ENCODE results near the gene GNGT2.

GNGT2 gene

GRCh38 chr17:49229076-49229804 is 18.9 kb upstream of the GNGT2 start:
- ATAC-seq (no peak), DNase-seq (no peak)

- DNase-seq (peak; percentile 86), ATAC-seq (peak; percentile 41)
These were observed 17.3 kb upstream of the GNGT2 start for GRCh38 chr17:49227436-49228261.

- ATAC-seq, result no peak
- DNase-seq, result no peak
These were observed 16.5 kb upstream of the GNGT2 start for GRCh38 chr17:49226771-49227435.

- DNase-seq, result no peak
- ATAC-seq, result no peak
These were observed 15.3 kb upstream of the GNGT2 start for GRCh38 chr17:49225554-49226236.

GRCh38 chr17:49224997-49225337 is 14.6 kb upstream of the GNGT2 start:
- no peak for DNase-seq
- no peak for ATAC-seq

DNA sequence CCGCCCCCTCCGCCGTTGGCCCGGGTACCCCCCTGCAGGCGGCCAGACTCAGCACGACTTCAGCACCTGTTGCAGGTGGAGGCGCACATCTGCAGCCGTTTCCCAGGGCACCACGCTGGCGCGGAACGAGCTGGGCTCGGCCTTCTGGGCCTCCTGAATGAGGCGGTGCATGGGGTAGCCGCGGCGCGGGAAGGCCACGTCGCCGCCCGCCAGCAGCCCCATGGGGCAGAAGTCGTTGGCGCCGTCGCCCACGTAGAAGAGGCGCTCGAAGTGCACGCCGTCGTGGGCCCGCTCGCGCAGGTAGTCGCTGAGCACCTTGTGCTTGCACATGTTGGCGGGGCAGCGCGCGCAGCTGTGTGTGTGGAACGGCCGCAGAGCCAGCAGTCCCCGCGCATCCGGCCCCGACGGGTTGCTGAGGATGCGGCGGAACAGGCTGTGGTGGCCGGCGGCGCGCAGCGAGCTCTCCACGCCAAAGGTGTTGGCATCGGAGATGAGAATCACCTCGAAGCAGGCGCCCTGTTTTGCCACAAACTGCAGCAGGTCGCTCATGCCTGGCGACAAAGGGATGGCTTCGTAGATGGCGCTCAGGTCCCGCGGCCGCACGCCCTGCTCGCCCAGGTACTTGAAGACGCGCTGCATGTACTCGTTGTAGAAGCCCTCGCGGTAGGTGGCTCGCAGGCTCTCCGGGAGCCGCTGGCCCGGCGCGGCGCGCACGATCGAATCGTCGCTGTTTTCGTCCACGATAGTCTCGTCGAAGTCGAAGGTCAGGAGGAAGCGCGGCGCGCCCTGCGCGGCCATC is 14.0 kb upstream of the GNGT2 start:
- DNase-seq (peak; percentile 53), ATAC-seq (peak; percentile 15)

DNA sequence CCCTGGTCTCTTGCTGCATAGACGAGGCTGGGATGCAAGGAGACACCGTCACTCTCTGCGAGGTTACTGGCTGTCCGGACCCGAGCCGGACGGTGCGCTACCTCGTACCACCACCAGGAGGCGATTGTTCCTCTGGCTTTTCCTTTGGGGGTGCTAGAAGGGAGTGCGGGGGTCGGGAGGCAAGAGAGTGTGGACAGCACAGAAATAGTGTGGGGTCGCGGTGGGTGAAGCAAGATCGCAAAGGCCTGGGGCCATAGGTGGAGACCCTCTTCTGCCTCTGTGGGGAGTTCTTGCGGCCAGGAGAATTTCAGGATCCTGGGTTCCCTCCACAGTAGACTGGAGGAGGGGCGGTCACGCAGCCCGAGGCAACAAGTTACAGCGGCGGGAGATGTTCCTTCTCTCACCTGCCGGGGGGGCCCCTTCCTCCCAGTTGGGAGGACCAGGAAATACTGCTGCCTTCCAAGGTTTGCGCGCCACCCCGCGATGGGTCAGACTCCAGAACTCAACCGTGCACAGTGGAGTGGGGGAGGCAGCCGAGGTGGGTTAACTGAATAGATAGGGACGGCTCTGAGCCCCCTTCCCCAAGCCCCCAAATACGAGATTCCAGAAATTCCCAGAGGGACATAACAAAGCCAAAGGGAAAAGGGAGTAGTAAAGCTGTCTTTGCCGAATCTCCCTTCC is 13.3 kb upstream of the GNGT2 start:
- peak; percentile 86 for DNase-seq
- peak; percentile 24 for ATAC-seq

- DNase-seq, result no peak
- no peak for ATAC-seq
These were observed 12.8 kb upstream of the GNGT2 start for GRCh38 chr17:49223168-49223516.

DNA sequence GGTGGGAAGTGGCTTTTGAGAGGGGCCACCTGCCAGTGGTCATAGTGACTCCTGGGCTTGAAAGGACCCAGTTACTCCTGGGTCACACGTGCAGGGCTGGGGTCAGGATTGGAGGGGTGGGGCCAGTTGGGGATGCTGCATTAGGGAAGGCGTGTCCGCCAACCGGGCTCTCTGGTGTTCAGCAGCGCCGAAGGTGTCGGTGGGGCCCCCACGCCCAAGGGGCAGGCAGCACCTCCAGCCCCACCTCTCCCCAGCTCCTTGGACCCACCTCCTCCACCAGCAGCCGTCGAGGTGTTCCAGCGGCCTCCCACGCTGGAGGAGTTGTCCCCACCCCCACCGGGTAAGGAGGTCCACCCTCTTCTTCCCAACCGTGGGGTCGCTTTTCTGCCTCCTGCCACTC is 9.6 kb upstream of the GNGT2 start:
- ATAC-seq, result no peak
- no peak for DNase-seq

- DNase-seq, result peak; percentile 73
- ATAC-seq, result peak; percentile 70
These were observed 8.9 kb upstream of the GNGT2 start for GRCh38 chr17:49218941-49219913.

- ATAC-seq (peak; percentile 65), DNase-seq (peak; percentile 68)
These were observed 7.5 kb upstream of the GNGT2 start for GRCh38 chr17:49217651-49218413.

GRCh38 chr17:49216953-49217650 is 6.7 kb upstream of the GNGT2 start:
- DNase-seq (no peak), ATAC-seq (no peak)

DNA sequence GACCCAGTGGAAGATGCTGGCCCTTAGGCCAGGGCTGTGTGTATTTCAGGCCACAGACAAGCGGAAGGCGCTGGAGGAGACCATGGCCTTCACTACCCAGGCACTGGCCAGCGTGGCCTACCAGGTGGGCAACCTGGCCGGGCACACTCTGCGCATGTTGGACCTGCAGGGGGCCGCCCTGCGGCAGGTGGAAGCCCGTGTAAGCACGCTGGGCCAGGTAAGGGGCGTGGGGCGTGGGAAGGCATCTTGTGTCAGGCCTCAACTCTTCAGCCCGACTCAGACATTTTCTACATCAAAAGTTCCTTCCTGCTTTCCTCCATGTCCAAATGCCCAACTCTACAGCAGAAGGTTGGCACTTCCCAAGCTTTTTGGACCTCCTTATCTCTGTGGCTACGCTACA is 6.1 kb upstream of the GNGT2 start:
- no peak for DNase-seq
- no peak for ATAC-seq

DNA sequence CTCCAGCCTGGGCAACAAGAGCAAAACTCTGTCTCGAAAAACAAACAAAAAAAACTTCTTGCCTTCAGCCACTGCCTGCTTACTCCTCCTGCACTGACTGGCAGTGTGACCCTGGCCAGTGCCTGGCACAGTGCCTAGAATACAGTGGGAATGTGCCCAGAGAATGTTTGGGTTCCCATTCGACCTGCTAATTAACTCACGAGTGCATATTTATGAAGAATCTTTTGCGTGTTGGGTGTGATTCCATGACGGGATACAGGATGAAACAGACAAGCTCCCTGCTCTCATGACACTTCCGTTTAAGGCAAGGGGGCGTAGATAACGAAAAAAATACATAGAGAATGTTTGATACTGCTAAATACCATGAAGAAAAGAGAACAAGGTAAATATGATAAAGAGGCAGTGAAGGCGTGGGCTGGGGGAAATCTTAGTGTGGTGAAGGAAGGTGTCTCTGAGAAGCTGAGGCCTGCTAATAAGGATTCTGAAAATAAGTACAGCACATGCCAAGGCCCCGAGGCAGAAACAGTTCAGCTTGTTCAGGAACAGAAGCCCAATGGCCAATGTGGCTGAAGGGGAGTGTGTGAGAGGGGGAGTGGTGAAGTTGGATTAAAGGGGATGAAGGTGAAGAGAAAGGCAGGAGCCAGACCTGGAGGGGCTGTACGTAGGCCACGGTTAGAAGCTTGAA is 4.4 kb upstream of the GNGT2 start:
- DNase-seq (no peak), ATAC-seq (no peak)

DNA sequence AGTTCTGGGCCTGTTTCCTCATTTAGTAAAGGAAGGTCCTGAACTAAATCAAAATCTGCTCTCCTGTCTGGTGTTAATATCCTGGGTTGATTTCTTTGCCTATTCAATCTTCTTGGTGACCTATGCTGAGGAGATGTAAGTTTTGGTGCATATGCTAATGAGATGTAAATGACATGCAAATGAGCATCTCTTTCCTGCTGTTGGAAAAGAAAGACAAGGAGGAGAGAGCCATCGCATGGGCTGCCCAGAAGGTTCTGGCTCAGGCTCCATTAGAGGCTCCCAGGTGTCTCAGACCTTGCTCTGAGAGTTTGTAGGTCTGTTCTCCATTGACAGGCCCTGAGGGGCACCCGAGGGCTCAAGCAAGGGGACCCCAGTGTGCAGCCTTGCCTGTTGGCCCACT is 3.5 kb upstream of the GNGT2 start:
- ATAC-seq (no peak), DNase-seq (no peak)

DNA sequence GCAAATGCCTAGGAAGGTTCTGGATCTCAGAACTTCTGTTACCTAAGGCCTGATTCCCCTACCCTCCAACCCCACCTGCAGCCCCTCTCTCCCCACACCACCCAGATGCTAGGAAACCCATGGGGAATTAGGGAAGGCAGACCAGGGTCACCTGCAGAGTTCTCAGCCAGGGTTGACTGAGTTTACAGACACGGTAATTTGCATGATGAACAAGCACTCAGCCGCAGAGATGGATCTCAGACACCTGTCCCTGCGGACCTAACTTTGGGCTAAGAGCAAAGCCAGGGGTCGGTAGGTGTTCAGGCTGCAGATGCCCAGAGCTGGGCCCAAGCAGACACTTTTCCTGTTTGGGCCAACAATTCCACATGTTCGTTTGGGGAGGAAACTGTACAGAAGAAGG is 3.0 kb upstream of the GNGT2 start:
- DNase-seq (no peak), ATAC-seq (no peak)

GRCh38 chr17:49209061-49209571 is 1.3 kb downstream of the GNGT2 start:
- DNase-seq (no peak), ATAC-seq (peak; percentile 6)

- ATAC-seq (no peak), DNase-seq (no peak)
These were observed 5.9 kb downstream of the GNGT2 start for GRCh38 chr17:49204516-49204915.

All from stimulated activated naive CD8-positive, alpha-beta T cell treated with anti-CD3 and anti-CD28 coated beads, Interleukin-15, Interleukin-2, amounts not matched to agents 100 U/mL and 50 U/mL, for 24 hours (primary cell).